Heart left ventricle (tissue), 16 donors: ENCODE results near the gene DAGLA. TPM values are rescaled to one million over a fixed set of nuclear protein-coding genes. Genes with fewer than 3 reads are reported as not detected.

Source experiments
- ATAC-seq, 4 donors: fragments of 200-7000 bp; cut with Tn5 transposase; one replicate each; pipeline ENCODE4 v1.9.1; 2020 to 2022; ENCODE audit warnings: moderate library complexity in 4 of 4, mild to moderate bottlenecking in 3 of 4, moderate number of reproducible peaks in 1 of 4
- DNase-seq, 5 donors: peaks; one replicate each; pipeline ENCODE4 v3.0.0-alpha.2; 2020
- H3K27ac ChIP-seq, 12 donors: fragments of 200-600 bp; sonication (generic) in 4 of 12; one replicate each; pipeline versions ENCODE4 v1.5.0 to v1.8.0; 2016 to 2022; ENCODE audit warnings: mild to moderate bottlenecking in 2 of 12
- H3K27me3 ChIP-seq, 9 donors: fragments of 200-600 bp; sonication (generic) in 2 of 9; one replicate each; pipeline versions ENCODE4 v1.5.1 to v1.8.0; 2016 to 2022; ENCODE audit warnings: mild to moderate bottlenecking in 3 of 9
- H3K36me3 ChIP-seq, 9 donors: fragments of 200-600 bp; sonication (generic) in 2 of 9; one replicate each; pipeline versions ENCODE4 v1.5.0 to v1.8.0; 2018 to 2022; ENCODE audit warnings: mild to moderate bottlenecking in 2 of 9
- H3K4me1 ChIP-seq, 12 donors: fragments of 200-600 bp; sonication (generic) in 4 of 12; one replicate each; pipeline versions ENCODE4 v1.5.0 to v1.8.0; 2016 to 2022; ENCODE audit warnings: mild to moderate bottlenecking in 3 of 12
- H3K4me3 ChIP-seq, 12 donors: fragments of 200-600 bp; sonication (generic) in 4 of 12; one replicate each; pipeline versions ENCODE4 v1.5.0 to v1.8.0; 2017 to 2022; ENCODE audit warnings: mild to moderate bottlenecking in 9 of 12, moderate library complexity in 4 of 12
- H3K9me3 ChIP-seq, 12 donors: fragments of 200-600 bp; sonication (generic) in 4 of 12; one replicate each; pipeline versions ENCODE4 v1.5.0 to v1.8.0; 2016 to 2022; ENCODE audit warnings: mild to moderate bottlenecking in 1 of 12
- POLR2A ChIP-seq, 2 donors: fragments of 450-650 bp; IDR thresholded peaks; one replicate each; pipeline ENCODE4 v1.6.1; 2017; ENCODE audit warnings: antibody characterized with exemption in 2 of 2, mild to moderate bottlenecking in 2 of 2, moderate library complexity in 2 of 2
- WGBS, 4 donors: extraction: QIAGEN DNeasy Blood & Tissue Kit in 2 of 4; methylation state at CpG; one replicate each; pipeline versions ENCODE4 v1.1.5 to v1.1.7; 2013 to 2018; 5-methylcytosine and 5-hydroxymethylcytosine counted together
- intact Hi-C, 10 donors: fragments of 100-400 bp; cut with DNase I; formaldehyde crosslinking; loops; one replicate each; pipeline versions ENCODE4 v1.11.1 to v1.14.2; 2022
- polyA plus RNA-seq, 2 donors: library from polyadenylated mRNA; stranded (reverse); fragments of 200-250 nt; gene quantifications; one replicate each; pipeline ENCODE4 v1.2.3, GENCODE V29; 2013
- total RNA-seq, 9 donors: library from RNA; depleted of rRNA in 2 of 9; stranded (reverse); fragments of >200 nt in 2 of 9; fragmentation: NEBNext Ultra II Directional in 3 of 9; extraction: Animal tissue kit (Norgen Biotek cat#: 25700) in 3 of 9; gene quantifications; one replicate each; pipeline versions ENCODE4 v1.1.0 to v1.2.4, GENCODE V29; 2016 to 2023
- TF ChIP-seq, protein P1 (sequence below), 12 donors: fragments of 200-600 bp; sonication (generic) in 4 of 12; IDR thresholded peaks; one replicate each; pipeline versions ENCODE4 v1.5.0 to v1.8.0; 2018 to 2022; ENCODE audit warnings: antibody characterized with exemption in 12 of 12, mild to moderate bottlenecking in 5 of 12
- donor health status: ischemic (EF 13 %, LVEDD 7.1; RV severe dilation, severe dysfunction).
- donor health status: healthy with polysubstance abuse.
- donor health status: DM: no; HTN: yes; CAD: no.
- donor health status: DM: no; HTN: no; CAD: no.
- donor health status: ischemic (EF 25% LVEDD 6.9; RV normal size, moderate dysfunction).
- donor health status: ischemic (EF 25% LVEDD 5.7; RV mildly dilated, moderate dysfunction).
- donor health status: healthy.
- donor health status: DM: yes; HTN: yes; CAD: no.
- donor health status: ischemic (EF 35%, LVEDD 5.7; RV mildly dilated, moderate dysfunction).
- donor health status: nonischemic (EF 11% LVEDD 7.7; RV severe dilation, severe dysfunction).
- donor health status: DM: yes; HTN: yes; CAD: no.
- donor health status: PGD.
- donor health status: ischemic (EF 29% LVEDD 5.4; RV normal size, mild dysfunction).
- donor health status: nonischemic (EF 23%, LVEDD 6.1; RV moderate dilation, normal function).

The DAGLA gene
- total and polyA plus RNA-seq, 11 donors = 2.2 to 5.6 (median 3.3) TPM

- TF ChIP-seq, protein P1, sequence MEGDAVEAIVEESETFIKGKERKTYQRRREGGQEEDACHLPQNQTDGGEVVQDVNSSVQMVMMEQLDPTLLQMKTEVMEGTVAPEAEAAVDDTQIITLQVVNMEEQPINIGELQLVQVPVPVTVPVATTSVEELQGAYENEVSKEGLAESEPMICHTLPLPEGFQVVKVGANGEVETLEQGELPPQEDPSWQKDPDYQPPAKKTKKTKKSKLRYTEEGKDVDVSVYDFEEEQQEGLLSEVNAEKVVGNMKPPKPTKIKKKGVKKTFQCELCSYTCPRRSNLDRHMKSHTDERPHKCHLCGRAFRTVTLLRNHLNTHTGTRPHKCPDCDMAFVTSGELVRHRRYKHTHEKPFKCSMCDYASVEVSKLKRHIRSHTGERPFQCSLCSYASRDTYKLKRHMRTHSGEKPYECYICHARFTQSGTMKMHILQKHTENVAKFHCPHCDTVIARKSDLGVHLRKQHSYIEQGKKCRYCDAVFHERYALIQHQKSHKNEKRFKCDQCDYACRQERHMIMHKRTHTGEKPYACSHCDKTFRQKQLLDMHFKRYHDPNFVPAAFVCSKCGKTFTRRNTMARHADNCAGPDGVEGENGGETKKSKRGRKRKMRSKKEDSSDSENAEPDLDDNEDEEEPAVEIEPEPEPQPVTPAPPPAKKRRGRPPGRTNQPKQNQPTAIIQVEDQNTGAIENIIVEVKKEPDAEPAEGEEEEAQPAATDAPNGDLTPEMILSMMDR (IDR thresholded peaks at IDR 0.05) = no peak
- TF ChIP-seq POLR2A (IDR thresholded peaks at IDR 0.05) = no peak
- Histone ChIP-seq H3K4me1 (peaks cover 0 to 14% (median 5%) of the 10 kb centered on the region in 12 donors), H3K27me3 (no peaks in the 10 kb centered on the region), H3K36me3 (no peaks in the 10 kb centered on the region), H3K27ac (no peak overlapping the region), H3K9me3 (no peaks in the 10 kb centered on the region), H3K4me3 (no peak overlapping the region)
- DNase-seq (no peak), ATAC-seq (no peak)
- intact Hi-C loops = no loop called here
- WGBS, 4 donors = 90 to 98% (median 92%) methylated on average over 5 to 7 of the region's 7 CpGs
These were observed 29.8 kb downstream of the DAGLA start for GRCh38 chr11:61710019-61710418.

GRCh38 chr11:61711037-61711436 is 30.8 kb downstream of the DAGLA start:
- DNase-seq (no peak), ATAC-seq (no peak)
- no peaks in the 10 kb centered on the region for H3K27me3 ChIP-seq
- H3K9me3 ChIP-seq = no peaks in the 10 kb centered on the region
- 90 to 94% (median 91%) methylated on average over 14 of the region's 14 CpGs for WGBS, 4 donors
- H3K4me1 ChIP-seq = peaks cover 0 to 18% (median 7%) of the 10 kb centered on the region in 12 donors
- no peak overlapping the region for H3K4me3 ChIP-seq
- TF ChIP-seq, protein P1 (IDR thresholded peaks at IDR 0.05) = no peak
- no peak for TF ChIP-seq POLR2A (IDR thresholded peaks at IDR 0.05)
- no peaks in the 10 kb centered on the region for H3K36me3 ChIP-seq
- H3K27ac ChIP-seq = peak overlapping the region in 1 of 12 donors; percentile 12
- intact Hi-C loops = no loop called here

GRCh38 chr11:61711498-61711897 is 31.3 kb downstream of the DAGLA start:
- intact Hi-C loops = no loop called here
- TF ChIP-seq POLR2A (IDR thresholded peaks at IDR 0.05) = no peak
- TF ChIP-seq, protein P1 (IDR thresholded peaks at IDR 0.05) = no peak
- H3K27ac ChIP-seq = peak overlapping the region in 1 of 12 donors; percentile 12
- WGBS, 4 donors = 67 to 80% (median 74%) methylated on average over 6 of the region's 6 CpGs
- no peaks in the 10 kb centered on the region for H3K9me3 ChIP-seq
- ATAC-seq (no peak), DNase-seq (no peak)
- peaks cover 0 to 21% (median 6%) of the 10 kb centered on the region in 12 donors for H3K4me1 ChIP-seq
- H3K36me3 ChIP-seq = no peaks in the 10 kb centered on the region
- no peak overlapping the region for H3K4me3 ChIP-seq
- no peaks in the 10 kb centered on the region for H3K27me3 ChIP-seq

DNA sequence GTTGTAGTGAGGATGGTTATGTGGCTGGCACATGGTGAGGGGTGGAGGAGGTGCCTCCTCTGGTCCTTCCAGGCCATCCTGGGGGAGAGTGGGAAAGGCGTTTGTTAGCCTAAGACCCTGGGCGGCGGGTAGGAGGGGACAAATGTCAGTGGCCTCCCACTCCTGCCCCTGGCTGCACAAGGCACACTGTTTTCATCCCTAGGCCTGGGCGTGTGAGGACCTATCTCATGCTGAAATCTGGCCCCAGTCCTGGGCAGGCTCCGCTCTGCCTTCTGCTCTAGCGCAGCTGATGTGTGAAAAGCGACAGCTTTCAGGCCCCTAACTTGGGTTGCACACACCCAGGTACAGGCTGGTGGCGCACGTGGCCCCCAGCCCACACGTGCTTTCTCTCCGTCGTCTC is 32.1 kb downstream of the DAGLA start:
- H3K9me3 ChIP-seq = no peaks in the 10 kb centered on the region
- 81 to 93% (median 92%) methylated on average over 12 of the region's 12 CpGs for WGBS, 4 donors
- ATAC-seq = no peak
- no peaks in the 10 kb centered on the region for H3K27me3 ChIP-seq
- peaks cover 0 to 29% (median 0%) of the 10 kb centered on the region in 12 donors for H3K4me1 ChIP-seq
- no peak for DNase-seq
- no peak overlapping the region for H3K4me3 ChIP-seq
- intact Hi-C loops = no loop called here
- TF ChIP-seq POLR2A (IDR thresholded peaks at IDR 0.05) = no peak
- TF ChIP-seq, protein P1 (IDR thresholded peaks at IDR 0.05) = no peak
- H3K36me3 ChIP-seq = no peaks in the 10 kb centered on the region
- no peak overlapping the region for H3K27ac ChIP-seq
